ENCODE data around the gene GABPA. TPM values are rescaled to one million over a fixed set of nuclear protein-coding genes. Genes with fewer than 3 reads are reported as not detected.
A peak's percentile ranks its signal among the peaks of the same experiment; 100 is the strongest.

Gene GABPA
- total RNA-seq, 1 experiment from 2014 or later: 24.8 TPM

- ChIA-PET CTCF (no interaction called here), POLR2A (no interaction called here)
- no peak for DNase-seq (ENCODE audit: low spot score)
- H3K36me3 Mint-ChIP-seq: peaks cover 46% of the 10 kb centered on the region
- TF ChIP-seq, protein P1, sequence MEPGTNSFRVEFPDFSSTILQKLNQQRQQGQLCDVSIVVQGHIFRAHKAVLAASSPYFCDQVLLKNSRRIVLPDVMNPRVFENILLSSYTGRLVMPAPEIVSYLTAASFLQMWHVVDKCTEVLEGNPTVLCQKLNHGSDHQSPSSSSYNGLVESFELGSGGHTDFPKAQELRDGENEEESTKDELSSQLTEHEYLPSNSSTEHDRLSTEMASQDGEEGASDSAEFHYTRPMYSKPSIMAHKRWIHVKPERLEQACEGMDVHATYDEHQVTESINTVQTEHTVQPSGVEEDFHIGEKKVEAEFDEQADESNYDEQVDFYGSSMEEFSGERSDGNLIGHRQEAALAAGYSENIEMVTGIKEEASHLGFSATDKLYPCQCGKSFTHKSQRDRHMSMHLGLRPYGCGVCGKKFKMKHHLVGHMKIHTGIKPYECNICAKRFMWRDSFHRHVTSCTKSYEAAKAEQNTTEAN (CRISPR knock-in tag; IDR thresholded peaks at IDR 0.05): no peak
- TF ChIP-seq ATF2 (CRISPR knock-in tag; IDR thresholded peaks at IDR 0.05; ENCODE audit: borderline replicate concordance, low read depth) (no peak), FOXK1 (CRISPR knock-in tag; IDR thresholded peaks at IDR 0.05) (no peak), MXD4 (CRISPR knock-in tag; IDR thresholded peaks at IDR 0.05; ENCODE audit: borderline replicate concordance) (no peak), TCF7 (CRISPR knock-in tag; IDR thresholded peaks at IDR 0.05; ENCODE audit: low read depth) (no peak), ZBTB21 (CRISPR knock-in tag; IDR thresholded peaks at IDR 0.05; ENCODE audit: borderline replicate concordance) (no peak), ZNF416 (CRISPR knock-in tag; IDR thresholded peaks at IDR 0.05) (no peak), FOXP4 (CRISPR knock-in tag; IDR thresholded peaks at IDR 0.05) (no peak), RORB (CRISPR knock-in tag; IDR thresholded peaks at IDR 0.05) (no peak), ZNF219 (CRISPR knock-in tag; IDR thresholded peaks at IDR 0.05; ENCODE audit: borderline replicate concordance) (no peak), AFF4 (CRISPR knock-in tag; IDR thresholded peaks at IDR 0.05; ENCODE audit: borderline replicate concordance) (no peak), EMX1 (CRISPR knock-in tag; IDR thresholded peaks at IDR 0.05) (no peak), ZMAT4 (CRISPR knock-in tag; IDR thresholded peaks at IDR 0.05) (no peak), IRF2 (CRISPR knock-in tag; IDR thresholded peaks at IDR 0.05; ENCODE audit: borderline replicate concordance, low read depth) (no peak)
- TF ChIP-seq, protein P2, sequence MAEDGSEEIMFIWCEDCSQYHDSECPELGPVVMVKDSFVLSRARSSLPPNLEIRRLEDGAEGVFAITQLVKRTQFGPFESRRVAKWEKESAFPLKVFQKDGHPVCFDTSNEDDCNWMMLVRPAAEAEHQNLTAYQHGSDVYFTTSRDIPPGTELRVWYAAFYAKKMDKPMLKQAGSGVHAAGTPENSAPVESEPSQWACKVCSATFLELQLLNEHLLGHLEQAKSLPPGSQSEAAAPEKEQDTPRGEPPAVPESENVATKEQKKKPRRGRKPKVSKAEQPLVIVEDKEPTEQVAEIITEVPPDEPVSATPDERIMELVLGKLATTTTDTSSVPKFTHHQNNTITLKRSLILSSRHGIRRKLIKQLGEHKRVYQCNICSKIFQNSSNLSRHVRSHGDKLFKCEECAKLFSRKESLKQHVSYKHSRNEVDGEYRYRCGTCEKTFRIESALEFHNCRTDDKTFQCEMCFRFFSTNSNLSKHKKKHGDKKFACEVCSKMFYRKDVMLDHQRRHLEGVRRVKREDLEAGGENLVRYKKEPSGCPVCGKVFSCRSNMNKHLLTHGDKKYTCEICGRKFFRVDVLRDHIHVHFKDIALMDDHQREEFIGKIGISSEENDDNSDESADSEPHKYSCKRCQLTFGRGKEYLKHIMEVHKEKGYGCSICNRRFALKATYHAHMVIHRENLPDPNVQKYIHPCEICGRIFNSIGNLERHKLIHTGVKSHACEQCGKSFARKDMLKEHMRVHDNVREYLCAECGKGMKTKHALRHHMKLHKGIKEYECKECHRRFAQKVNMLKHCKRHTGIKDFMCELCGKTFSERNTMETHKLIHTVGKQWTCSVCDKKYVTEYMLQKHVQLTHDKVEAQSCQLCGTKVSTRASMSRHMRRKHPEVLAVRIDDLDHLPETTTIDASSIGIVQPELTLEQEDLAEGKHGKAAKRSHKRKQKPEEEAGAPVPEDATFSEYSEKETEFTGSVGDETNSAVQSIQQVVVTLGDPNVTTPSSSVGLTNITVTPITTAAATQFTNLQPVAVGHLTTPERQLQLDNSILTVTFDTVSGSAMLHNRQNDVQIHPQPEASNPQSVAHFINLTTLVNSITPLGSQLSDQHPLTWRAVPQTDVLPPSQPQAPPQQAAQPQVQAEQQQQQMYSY (CRISPR knock-in tag; IDR thresholded peaks at IDR 0.05): no peak
- TF ChIP-seq, protein P3, sequence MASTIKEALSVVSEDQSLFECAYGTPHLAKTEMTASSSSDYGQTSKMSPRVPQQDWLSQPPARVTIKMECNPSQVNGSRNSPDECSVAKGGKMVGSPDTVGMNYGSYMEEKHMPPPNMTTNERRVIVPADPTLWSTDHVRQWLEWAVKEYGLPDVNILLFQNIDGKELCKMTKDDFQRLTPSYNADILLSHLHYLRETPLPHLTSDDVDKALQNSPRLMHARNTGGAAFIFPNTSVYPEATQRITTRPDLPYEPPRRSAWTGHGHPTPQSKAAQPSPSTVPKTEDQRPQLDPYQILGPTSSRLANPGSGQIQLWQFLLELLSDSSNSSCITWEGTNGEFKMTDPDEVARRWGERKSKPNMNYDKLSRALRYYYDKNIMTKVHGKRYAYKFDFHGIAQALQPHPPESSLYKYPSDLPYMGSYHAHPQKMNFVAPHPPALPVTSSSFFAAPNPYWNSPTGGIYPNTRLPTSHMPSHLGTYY (CRISPR knock-in tag; IDR thresholded peaks at IDR 0.05): no peak
- no peak for ATAC-seq
- H3K4me3 Mint-ChIP-seq: no peak overlapping the region
- H3K27me3 Mint-ChIP-seq (ENCODE audit: low read depth): no peaks in the 10 kb centered on the region
- H3K9me3 Mint-ChIP-seq: no peaks in the 10 kb centered on the region
- H3K27ac Mint-ChIP-seq: peak overlapping the region; percentile 39
- H3K4me1 Mint-ChIP-seq: no peaks in the 10 kb centered on the region
Observed at GRCh38 chr21:25756190-25756932, 21.6 kb downstream of the GABPA start.
